GM15510 (cell line): ENCODE data around the gene ABCC4.

Experiments used
- POLR2A ChIP-seq: IDR thresholded peaks from 3 replicates; pipeline ENCODE4 v1.6.1; 2011; ENCODE audit warnings: borderline replicate concordance; ENCODE audit not compliant: insufficient read length; ENCODE audit errors: extremely low read depth

Gene ABCC4

DNA sequence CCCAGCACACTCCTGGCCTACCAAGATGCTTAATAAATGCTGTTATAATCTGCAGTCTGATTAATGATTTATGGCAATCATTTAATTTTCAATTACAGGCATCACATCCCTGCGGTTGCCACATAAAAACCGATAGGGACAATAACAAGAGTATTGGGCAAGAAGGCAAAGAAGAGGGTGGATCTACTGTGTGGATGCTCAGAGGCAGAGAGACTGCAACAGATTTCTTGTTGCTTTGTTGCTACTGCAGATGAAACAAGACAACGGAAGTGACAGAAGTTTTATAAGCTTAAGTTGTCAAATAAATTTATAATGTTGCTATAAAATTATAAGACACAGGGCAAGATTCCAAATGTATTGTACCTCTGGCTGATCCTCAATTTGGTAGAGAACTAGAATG, 154.8 kb downstream of the ABCC4 start:
- TF ChIP-seq POLR2A, result no peak

DNA sequence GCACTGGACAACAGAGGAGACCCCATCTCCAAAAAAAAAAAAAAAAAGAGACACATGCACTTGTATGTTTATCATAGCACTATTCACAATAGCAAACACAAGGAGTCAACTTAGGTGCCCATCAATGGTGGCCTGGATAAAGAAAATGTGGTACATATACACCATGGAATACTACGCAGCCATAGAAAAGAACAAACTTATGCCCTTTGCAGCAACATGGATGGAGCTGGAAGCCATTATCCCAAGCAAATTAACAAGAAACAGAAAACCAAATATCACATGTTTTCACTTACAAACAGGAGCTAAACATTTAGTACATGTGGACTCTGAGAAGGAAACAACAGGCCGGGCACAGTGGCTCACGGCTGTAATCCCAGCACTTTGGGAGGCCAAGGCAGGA, 155.7 kb downstream of the ABCC4 start:
- TF ChIP-seq POLR2A, result no peak

DNA sequence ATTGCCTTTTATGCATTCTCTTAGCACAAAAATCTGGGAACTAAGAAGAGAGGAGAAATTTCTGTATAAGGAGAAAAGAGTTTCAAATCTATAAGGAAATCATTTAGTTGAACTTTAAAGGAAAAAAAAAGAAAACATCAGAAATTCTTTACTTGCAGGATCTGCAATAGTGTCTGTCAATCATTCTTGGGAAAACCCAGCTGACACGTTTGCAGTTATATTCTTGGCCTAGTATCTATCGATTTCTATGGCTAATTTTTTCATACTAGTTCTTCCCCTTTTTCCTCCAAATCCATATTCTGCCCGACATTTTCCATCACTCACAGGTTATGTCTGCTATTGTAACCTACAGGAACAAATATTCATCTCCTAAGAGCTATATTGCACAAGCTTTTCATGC, 160.7 kb downstream of the ABCC4 start:
- no peak for TF ChIP-seq POLR2A

DNA sequence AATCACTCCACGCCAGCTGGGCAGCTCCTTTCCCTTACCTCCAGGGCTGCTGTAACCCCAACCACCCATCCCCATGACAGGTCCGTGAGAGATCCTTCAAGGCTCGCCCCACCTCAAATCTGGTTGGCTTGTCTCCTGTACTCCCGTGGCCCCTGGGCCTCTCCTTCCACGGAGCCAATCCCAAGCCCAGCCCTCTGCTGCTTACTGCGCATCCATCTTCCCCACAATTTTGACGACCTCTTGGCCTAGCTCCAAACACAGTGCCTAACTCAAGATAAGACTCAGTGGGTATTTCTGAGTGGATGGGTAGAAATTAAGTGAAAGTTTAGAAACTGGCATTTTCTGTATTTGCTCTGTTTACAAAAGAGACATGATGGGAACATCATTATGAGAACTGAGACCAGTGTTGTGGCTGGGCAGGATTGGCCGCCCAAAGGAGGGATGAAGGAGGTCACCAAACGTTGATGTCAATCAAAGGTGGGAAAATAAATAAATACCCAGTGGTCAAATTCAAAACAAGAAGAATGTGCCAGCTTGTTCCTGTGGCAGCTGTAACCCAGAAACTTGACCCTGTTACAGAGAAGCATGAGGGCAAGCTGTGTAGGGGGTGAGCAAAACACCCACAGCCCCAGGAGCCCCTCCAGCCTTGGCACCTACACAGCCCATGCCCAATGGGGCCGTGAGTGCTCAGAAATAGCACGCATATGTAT, 162.2 kb downstream of the ABCC4 start:
- no peak for TF ChIP-seq POLR2A

DNA sequence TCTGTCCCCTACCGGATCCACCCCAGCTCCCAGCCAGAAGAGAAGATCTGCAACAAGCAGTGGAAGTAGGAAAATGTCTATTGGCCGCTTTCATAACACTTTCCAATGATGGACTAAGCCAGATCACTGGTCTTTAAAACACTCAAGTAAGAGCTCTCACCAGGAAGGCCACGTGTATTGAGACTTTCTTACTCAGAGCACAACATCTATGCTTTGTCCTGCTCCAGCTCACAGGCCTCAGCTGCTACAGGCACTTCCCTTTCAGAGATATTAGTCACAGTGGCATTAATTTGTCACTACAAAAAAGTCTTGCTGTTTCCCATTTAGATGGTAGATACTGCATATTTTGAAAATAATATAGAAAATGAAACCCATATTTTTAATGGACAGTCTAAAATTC, 164.2 kb downstream of the ABCC4 start:
- no peak for TF ChIP-seq POLR2A

DNA sequence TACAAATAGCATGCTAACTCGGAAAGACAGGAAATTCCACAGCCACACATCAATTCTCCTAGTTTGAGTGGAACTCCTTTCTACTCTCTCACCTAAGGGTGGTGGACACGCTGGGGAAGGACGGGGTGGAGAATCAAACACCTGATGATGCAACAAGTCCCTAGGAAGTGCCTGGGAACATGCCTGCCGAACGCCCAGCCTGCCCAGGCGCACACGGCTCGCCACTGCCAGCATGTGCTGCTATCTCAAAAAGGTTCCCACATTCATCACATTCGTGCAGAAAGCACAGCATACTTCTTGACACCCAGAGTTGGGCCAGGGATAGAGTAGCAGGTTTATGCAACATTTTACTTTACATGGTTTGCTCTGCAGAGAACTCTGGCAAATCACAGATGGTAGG, 164.6 kb downstream of the ABCC4 start:
- TF ChIP-seq POLR2A, result no peak

DNA sequence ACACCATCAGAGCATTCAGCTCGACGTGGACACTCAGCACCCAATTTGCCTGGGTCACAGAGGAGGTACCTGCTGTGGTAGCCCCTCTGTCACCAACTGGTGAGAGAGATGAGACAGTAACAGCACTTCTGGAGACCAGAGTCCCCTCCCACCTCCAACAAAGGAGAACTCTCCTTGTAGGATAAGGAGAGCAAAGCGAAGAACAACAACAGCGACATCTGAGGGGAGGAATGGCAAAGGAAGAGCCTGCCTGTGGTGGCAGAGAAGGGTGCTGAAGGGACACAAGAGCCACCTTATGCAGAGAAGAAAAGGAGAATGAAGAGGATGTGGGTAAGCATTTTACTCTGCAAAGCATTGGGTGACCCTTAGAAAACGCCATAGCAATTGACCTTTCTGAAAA, 167.8 kb downstream of the ABCC4 start:
- no peak for TF ChIP-seq POLR2A

DNA sequence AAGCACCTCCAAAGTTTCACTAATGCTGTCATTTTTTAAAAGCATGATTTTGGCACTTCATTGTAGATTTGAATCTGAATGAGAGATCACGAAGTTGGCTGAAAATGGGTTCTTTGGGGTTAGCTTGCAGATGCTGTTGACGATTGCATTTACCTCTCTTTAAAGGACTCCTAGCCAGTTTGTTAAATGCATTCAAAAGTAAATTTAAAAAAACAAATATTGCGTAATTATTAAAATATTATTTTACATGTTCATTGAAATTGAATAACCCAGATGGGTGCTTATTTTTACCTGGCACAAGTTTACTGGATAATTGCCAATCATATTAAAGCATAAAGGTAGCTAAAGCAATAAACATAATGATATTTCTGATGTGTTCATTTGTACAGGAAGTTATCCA, 172.2 kb downstream of the ABCC4 start:
- no peak for TF ChIP-seq POLR2A

DNA sequence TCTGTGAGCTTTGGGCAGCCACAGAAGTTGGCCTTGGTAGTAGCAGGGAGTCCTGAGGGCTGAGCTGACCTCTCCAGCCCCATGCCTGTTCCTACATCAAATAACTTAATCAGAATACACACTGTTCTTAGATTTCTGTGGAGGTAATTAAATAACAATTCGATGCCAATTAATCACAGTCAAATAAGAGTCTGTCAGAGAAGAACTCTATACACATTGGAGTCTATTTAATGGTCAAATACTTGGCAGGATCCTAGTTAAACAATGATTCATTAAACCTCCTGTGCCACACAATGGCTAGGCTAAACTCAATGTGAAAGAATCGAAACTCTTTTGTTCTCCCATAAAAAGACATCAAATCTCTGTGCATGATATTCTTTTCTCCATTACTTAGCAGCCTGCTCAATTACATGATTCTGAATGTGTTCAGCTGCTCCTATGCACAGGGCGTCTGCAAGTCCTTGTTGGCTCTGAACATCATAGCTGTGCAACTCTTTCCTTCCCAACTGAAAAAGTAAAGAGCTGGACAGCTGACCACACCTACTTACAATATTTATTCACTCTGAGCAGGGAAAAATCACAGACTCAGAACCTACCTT, 173.1 kb downstream of the ABCC4 start:
- TF ChIP-seq POLR2A, result no peak

DNA sequence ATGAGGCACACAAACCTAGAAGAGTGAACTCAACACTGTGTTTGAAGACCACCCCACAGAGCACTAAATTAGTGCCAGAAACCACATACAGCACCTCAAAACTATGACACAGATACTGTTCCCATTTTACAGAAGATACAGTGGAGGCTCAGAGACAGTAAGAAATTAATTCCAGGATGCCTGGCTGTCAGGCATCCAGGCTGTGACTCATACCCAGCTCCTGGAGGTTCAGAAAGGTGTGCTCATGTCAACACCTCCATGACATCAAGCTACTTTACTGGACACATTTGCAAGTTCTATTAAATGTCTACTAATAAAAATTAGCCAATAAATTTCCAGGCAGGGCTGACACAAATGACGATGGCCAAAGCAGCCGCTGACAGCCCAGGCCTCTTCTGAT, 176.3 kb downstream of the ABCC4 start:
- no peak for TF ChIP-seq POLR2A

DNA sequence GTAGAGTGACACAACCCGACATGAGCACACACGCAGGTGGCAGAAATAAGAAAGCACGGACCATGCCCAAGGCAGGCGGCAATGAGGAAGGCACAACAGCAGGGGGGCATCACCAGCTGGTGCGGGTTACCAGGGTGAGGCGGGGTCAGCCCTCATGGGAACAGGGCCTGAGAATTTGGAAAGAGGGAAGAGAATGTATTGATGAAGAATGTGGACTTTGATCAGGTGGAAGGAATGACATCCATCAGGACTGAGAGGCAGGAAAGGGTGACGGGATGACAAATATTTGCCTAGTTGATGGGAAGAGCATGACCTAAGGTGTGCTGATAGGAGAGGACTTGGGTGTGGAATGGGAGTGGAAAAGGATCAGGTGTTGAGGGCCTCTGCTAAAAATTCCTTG, 177.5 kb downstream of the ABCC4 start:
- TF ChIP-seq POLR2A, result no peak

DNA sequence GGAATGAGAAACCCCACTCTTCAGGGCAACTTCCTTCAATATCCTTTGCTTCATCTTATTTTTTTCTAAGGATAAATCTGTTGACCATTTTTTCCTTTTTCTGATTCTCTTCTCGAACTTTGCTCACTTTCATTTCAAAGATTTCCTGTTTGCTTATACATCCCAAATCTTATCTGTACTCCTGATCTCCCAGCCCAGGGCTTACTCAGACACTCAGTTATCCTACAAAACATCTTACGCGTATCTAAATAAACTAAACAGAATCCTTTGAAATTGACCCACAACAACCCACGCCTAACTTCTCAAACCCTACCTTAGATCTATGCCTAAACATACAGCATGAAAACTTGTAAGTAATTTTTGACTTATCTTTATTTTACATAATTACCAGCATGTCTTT, 179.2 kb downstream of the ABCC4 start:
- TF ChIP-seq POLR2A, result no peak

DNA sequence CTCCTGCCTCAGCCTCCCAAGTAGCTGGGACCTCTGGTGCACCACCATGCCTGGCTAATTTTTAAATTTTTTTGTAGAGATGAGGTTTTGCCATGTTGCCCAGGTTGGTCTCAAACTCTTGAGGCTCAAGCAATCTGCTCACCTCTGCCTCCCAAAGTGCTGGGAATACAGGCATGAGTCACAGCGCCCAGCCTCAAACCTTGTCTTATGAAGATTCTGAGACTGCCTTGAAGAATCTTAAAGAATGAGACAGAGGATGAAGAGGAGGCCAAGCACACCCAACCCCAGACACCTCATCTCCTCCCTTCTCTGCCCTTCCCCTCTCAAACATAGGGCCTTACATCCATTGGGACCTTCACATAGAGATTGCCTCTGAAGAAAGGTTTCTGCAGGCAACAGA, 179.7 kb downstream of the ABCC4 start:
- no peak for TF ChIP-seq POLR2A

DNA sequence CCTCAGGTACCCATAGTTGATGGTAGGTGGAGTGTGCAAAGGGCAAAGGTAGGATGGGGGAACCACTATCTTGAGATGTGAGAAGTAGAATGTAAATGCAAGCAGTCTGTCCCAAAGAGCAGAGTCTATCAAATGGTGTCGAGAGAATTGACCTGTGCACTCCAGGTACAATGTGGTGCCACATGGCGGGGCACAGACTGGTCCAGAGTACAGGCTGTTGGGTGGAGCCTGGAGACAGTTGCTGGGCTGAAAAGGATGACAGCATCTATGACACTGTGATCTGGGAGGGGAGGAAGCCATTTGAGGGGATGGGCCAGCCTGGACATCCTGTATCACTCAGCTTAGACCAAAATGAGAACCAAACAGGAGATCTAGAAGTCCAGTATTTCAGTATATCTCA, 180.6 kb downstream of the ABCC4 start:
- no peak for TF ChIP-seq POLR2A

DNA sequence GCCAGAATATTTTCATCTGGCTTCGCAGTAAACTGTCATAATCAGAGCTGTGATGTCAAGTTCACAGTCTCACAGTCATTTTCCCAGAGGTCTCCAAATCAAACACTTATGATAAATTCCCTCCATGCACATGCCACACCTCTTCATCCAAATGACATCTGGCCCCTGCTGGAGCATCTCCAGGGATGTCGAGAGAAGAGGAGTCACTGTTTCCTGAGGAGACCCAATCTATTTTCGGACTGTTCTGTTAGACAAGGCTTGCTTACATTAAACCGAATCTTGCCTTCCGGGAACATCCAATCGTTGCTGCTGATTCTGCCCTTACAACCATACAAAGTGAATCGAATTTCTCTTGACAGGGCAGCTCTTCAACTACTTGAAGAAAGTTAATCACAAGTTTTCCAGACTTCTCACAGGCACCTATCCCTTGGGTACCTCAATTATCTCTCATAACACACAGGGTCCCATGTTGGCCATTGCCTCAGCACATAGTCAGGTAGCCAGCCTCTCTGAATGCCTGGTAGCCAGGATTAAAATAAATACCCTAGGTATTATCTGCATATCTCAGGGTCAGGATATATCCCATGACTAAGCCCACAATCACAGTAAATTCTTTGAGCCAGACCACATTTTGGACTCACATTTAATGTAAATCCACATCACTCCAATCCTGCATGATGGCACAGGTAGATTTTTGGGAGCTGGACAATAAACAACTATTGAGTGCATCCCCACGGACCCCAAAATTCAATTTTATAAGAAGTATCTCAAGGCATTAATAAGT, 182.5 kb downstream of the ABCC4 start:
- TF ChIP-seq POLR2A, result no peak

DNA sequence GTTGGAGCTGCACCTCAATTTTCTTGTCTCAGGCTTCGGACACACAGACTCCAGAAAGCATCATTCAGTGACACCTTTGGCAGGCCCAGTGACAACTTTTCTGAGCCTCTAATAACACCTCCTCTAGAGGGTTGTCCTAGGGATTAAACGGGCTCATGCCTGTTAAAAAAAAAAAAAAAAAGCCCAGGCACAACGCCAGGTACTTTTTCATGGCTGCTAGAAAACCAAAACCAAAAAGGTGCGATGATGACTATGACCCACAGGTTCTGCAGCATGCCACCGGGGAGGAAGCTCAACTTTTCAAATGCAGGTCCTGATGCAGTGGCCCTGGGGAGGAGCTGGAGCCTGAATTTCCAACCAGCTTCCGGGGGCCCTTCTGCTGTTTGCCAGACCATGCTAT, 184.2 kb downstream of the ABCC4 start:
- no peak for TF ChIP-seq POLR2A
